Activated naive CD4-positive, alpha-beta T cell treated with Interleukin-2 at 50 U/mL for 16 hours (primary cell): ENCODE measurements around the gene PSMB7.
"Not testable (repeated sequence)": the region's sequence is repeated elsewhere in the genome, so short reads cannot be mapped to it uniquely, and the experiment has no call there.

Source experiments
- DNase-seq: peaks from one replicate; pipeline ENCODE4 v3.0.0-alpha.2; 2020

Gene PSMB7

GRCh38 chr9:124442826-124443225, 27.6 kb upstream of the PSMB7 start:
- DNase-seq: no peak

- no peak for DNase-seq
Observed at GRCh38 chr9:124442379-124442778, 27.1 kb upstream of the PSMB7 start.

GRCh38 chr9:124441291-124441690, 26.0 kb upstream of the PSMB7 start:
- no peak for DNase-seq

GRCh38 chr9:124440786-124441185, 25.5 kb upstream of the PSMB7 start:
- DNase-seq: no peak

GRCh38 chr9:124439686-124440243, 24.5 kb upstream of the PSMB7 start:
- DNase-seq: no peak

GRCh38 chr9:124439086-124439485, 23.8 kb upstream of the PSMB7 start:
- no peak for DNase-seq

- DNase-seq: no peak
Observed at GRCh38 chr9:124438091-124438490, 22.8 kb upstream of the PSMB7 start.

- DNase-seq: no peak
Observed at GRCh38 chr9:124437086-124437485, 21.8 kb upstream of the PSMB7 start.

- no peak for DNase-seq
Observed at GRCh38 chr9:124436320-124436719, 21.1 kb upstream of the PSMB7 start.

- DNase-seq: no peak
Observed at GRCh38 chr9:124429530-124429867, 14.3 kb upstream of the PSMB7 start.

GRCh38 chr9:124428751-124429529, 13.7 kb upstream of the PSMB7 start:
- no peak for DNase-seq

GRCh38 chr9:124427281-124427680, 12.0 kb upstream of the PSMB7 start:
- no peak for DNase-seq

- no peak for DNase-seq
Observed at GRCh38 chr9:124426361-124426760, 11.1 kb upstream of the PSMB7 start.

GRCh38 chr9:124425733-124426132, 10.5 kb upstream of the PSMB7 start:
- DNase-seq: not testable (repeated sequence)

- DNase-seq: no peak
Observed at GRCh38 chr9:124423591-124423990, 8.3 kb upstream of the PSMB7 start.

- DNase-seq: no peak
Observed at GRCh38 chr9:124423155-124423554, 7.9 kb upstream of the PSMB7 start.

GRCh38 chr9:124420991-124421543, 5.8 kb upstream of the PSMB7 start:
- DNase-seq: no peak

GRCh38 chr9:124419832-124420489, 4.7 kb upstream of the PSMB7 start:
- no peak for DNase-seq

- DNase-seq: no peak
Observed at GRCh38 chr9:124415852-124416484, 726 bp upstream of the PSMB7 start.

GRCh38 chr9:124414612-124415011, 630 bp downstream of the PSMB7 start:
- no peak for DNase-seq

GRCh38 chr9:124412228-124412575, 3.0 kb downstream of the PSMB7 start:
- no peak for DNase-seq

- no peak for DNase-seq
Observed at GRCh38 chr9:124411514-124412227, 3.6 kb downstream of the PSMB7 start.

GRCh38 chr9:124410321-124410913, 4.8 kb downstream of the PSMB7 start:
- DNase-seq: no peak
